Upper lobe of left lung (tissue), 6 donors: ENCODE measurements around the gene CENPX. TPM values are rescaled to one million over a fixed set of nuclear protein-coding genes. Genes with fewer than 3 reads are reported as not detected.
A peak's percentile ranks its signal among the peaks of the same experiment; 100 is the strongest.
"Not testable (repeated sequence)": the region's sequence is repeated elsewhere in the genome, so short reads cannot be mapped to it uniquely, and the experiment has no call there.

Experiments
- ATAC-seq, 2 donors: fragments of 200-7000 bp; cut with Tn5 transposase; one replicate each; pipeline ENCODE4 v1.9.1; 2022; ENCODE audit warnings: mild to moderate bottlenecking in 2 of 2, moderate library complexity in 2 of 2; ENCODE audit not compliant: low FRiP score in 2 of 2
- DNase-seq, 2 donors: peaks; one replicate each; pipeline ENCODE4 v3.0.0-alpha.2; 2019 to 2020
- H3K27ac ChIP-seq, 4 donors: fragments of 200-600 bp; sonication (generic); one replicate each; pipeline ENCODE4 v1.5.1; 2016 to 2019
- H3K27me3 ChIP-seq, 4 donors: fragments of 200-600 bp; sonication (generic); one replicate each; pipeline ENCODE4 v1.5.1; 2017 to 2019
- H3K36me3 ChIP-seq, 4 donors: fragments of 200-600 bp; sonication (generic); one replicate each; pipeline ENCODE4 v1.5.1; 2016 to 2019
- H3K4me1 ChIP-seq, 4 donors: fragments of 200-600 bp; sonication (generic); one replicate each; pipeline ENCODE4 v1.5.1; 2018 to 2019
- H3K4me3 ChIP-seq, 4 donors: fragments of 200-600 bp; sonication (generic); one replicate each; pipeline ENCODE4 v1.5.1; 2017 to 2019; ENCODE audit warnings: mild to moderate bottlenecking in 2 of 4, moderate library complexity in 1 of 4
- H3K9me3 ChIP-seq, 4 donors: fragments of 200-600 bp; sonication (generic); one replicate each; pipeline ENCODE4 v1.5.1; 2018 to 2019
- CTCF ChIP-seq, 6 experiments: fragments of 450-650 bp in 4 of 6; fragments of 200-600 bp in 2 of 6; sonication (generic) in 2 of 6; IDR thresholded peaks; one replicate each; pipeline ENCODE4 v1.5.1; 2016 to 2019; ENCODE audit warnings: antibody characterized with exemption in 6 of 6
- EP300 ChIP-seq, 4 donors: sonication (generic); formaldehyde crosslinking; IDR thresholded peaks; one replicate each; pipeline ENCODE4 v1.5.1; 2017; ENCODE audit warnings: antibody characterized with exemption in 4 of 4, control low read depth in 2 of 4
- POLR2A ChIP-seq, 4 donors: fragments of 450-650 bp; IDR thresholded peaks; one replicate each; pipeline ENCODE4 v1.5.1; 2016 to 2017; ENCODE audit warnings: antibody characterized with exemption in 4 of 4, mild to moderate bottlenecking in 2 of 4
- POLR2AphosphoS5 ChIP-seq, 2 donors: sonication (generic); formaldehyde crosslinking; IDR thresholded peaks; one replicate each; pipeline ENCODE4 v1.5.1; 2017; ENCODE audit warnings: antibody characterized with exemption in 2 of 2
- WGBS, 2 donors: methylation state at CpG; one replicate each; pipeline ENCODE4 v1.1.5; 2017 to 2018; 5-methylcytosine and 5-hydroxymethylcytosine counted together
- total RNA-seq, 6 donors: library from RNA; depleted of rRNA in 4 of 6; stranded (reverse); fragments of >200 nt in 4 of 6; gene quantifications; one replicate each; pipeline versions ENCODE4 v1.1.0 to v1.2.1, GENCODE V29; 2016 to 2021
- donor health status: DM: no; HTN: no; CAD: no; lungs with moderate emphysema.
- donor health status: DM: no; HTN: yes; CAD: no; lungs with severe emphysema.

CENPX gene
- total RNA-seq, 6 donors from 2014 or later, result 24.1 to 60.5 (median 47.8) TPM

- Histone ChIP-seq H3K4me3 (no peak overlapping the region), H3K9me3 (no peaks in the 10 kb centered on the region), H3K36me3 (no peaks in the 10 kb centered on the region), H3K27me3 (no peaks in the 10 kb centered on the region), H3K27ac (no peak overlapping the region), H3K4me1 (peaks cover 6 to 18% (median 13%) of the 10 kb centered on the region in 4 donors)
- no peak for ATAC-seq
- 86% methylated on average over 17 of the region's 17 CpGs for WGBS, 2 donors
- TF ChIP-seq POLR2A (IDR thresholded peaks at IDR 0.05) (no peak), CTCF (IDR thresholded peaks at IDR 0.05) (no peak), POLR2AphosphoS5 (IDR thresholded peaks at IDR 0.05) (no peak), EP300 (IDR thresholded peaks at IDR 0.05) (no peak)
- peak in 1 of 2 donors; percentile 2 for DNase-seq
Measured at GRCh38 chr17:82041144-82041814, 18.6 kb upstream of the CENPX start.

- Histone ChIP-seq H3K9me3 (no peaks in the 10 kb centered on the region), H3K27ac (no peak overlapping the region), H3K27me3 (no peaks in the 10 kb centered on the region), H3K36me3 (peaks cover 0 to 13% (median 0%) of the 10 kb centered on the region in 4 donors), H3K4me3 (no peak overlapping the region), H3K4me1 (peaks cover 14 to 26% (median 19%) of the 10 kb centered on the region in 4 donors)
- DNase-seq (peak in 1 of 2 donors; percentile 36), ATAC-seq (no peak)
- WGBS, 2 donors, result 96 to 97% methylated on average over 5 to 8 of the region's 8 CpGs
- no peak for TF ChIP-seq EP300 (IDR thresholded peaks at IDR 0.05)
- no peak for TF ChIP-seq CTCF (IDR thresholded peaks at IDR 0.05)
- no peak for TF ChIP-seq POLR2AphosphoS5 (IDR thresholded peaks at IDR 0.05)
- no peak for TF ChIP-seq POLR2A (IDR thresholded peaks at IDR 0.05)
Measured at GRCh38 chr17:82039695-82040299, 17.1 kb upstream of the CENPX start.

GRCh38 chr17:82038796-82039409 is 16.2 kb upstream of the CENPX start:
- not testable (repeated sequence) for ATAC-seq, DNase-seq, H3K4me3 ChIP-seq, H3K27ac ChIP-seq, H3K9me3 ChIP-seq, H3K27me3 ChIP-seq
- Histone ChIP-seq H3K4me1 (peaks cover 14 to 26% (median 19%) of the 10 kb centered on the region in 4 donors), H3K36me3 (peaks cover 0 to 13% (median 0%) of the 10 kb centered on the region in 4 donors)
- 79 to 86% methylated on average over 16 of the region's 16 CpGs for WGBS, 2 donors

GRCh38 chr17:82037889-82038195 is 15.2 kb upstream of the CENPX start:
- WGBS, 2 donors, result 6 to 8% methylated on average over 10 of the region's 10 CpGs
- peaks cover 0 to 13% (median 0%) of the 10 kb centered on the region in 4 donors for H3K36me3 ChIP-seq
- no peaks in the 10 kb centered on the region for H3K9me3 ChIP-seq
- ATAC-seq (no peak), DNase-seq (no peak)
- H3K4me3 ChIP-seq, result peak overlapping the region in 3 of 4 donors; percentile 64 to 78 (median 77)
- TF ChIP-seq POLR2AphosphoS5 (IDR thresholded peaks at IDR 0.05), result no peak
- H3K4me1 ChIP-seq, result peaks cover 14 to 26% (median 19%) of the 10 kb centered on the region in 4 donors
- peak overlapping the region; percentile 90 to 94 (median 90) for H3K27ac ChIP-seq
- no peaks in the 10 kb centered on the region for H3K27me3 ChIP-seq

GRCh38 chr17:82037092-82037888 is 14.6 kb upstream of the CENPX start, which contains the start of gene DCXR:
DCXR (minus strand) TSS chr17:82037697; CDS start chr17:82037682, 15 bp downstream.
- ATAC-seq, result peak; percentile 97 to 99
- Histone ChIP-seq H3K27ac (peak within 1 kb of the TSS; percentile 90 to 94 (median 90)), H3K36me3 (peaks cover 0 to 13% (median 0%) of the 10 kb centered on the region in 4 donors), H3K4me3 (peak within 1 kb of the TSS; percentile 64 to 78 (median 74)), H3K9me3 (no peaks in the 10 kb centered on the region), H3K27me3 (no peaks in the 10 kb centered on the region), H3K4me1 (peaks cover 15 to 29% (median 20%) of the 10 kb centered on the region in 4 donors)
- 0% methylated on average over 5 to 38 of the region's 92 CpGs for WGBS, 2 donors
- peak; percentile 83 to 99 for TF ChIP-seq POLR2AphosphoS5 (IDR thresholded peaks at IDR 0.05)
- TF ChIP-seq EP300 (IDR thresholded peaks at IDR 0.05), result peak in 1 of 4 donors; percentile 27
- peak in 3 of 4 donors; percentile 62 to 98 (median 97) for TF ChIP-seq POLR2A (IDR thresholded peaks at IDR 0.05)
- peak; percentile 84 to 95 (median 93) for TF ChIP-seq CTCF (IDR thresholded peaks at IDR 0.05)
- DNase-seq, result peak; percentile 99 to 100
